ENCODE measurements around the gene RNFT2.

GRCh38 chr12:116794725-116795124 is 56.6 kb downstream of the RNFT2 start:
- TF ChIP-seq CTCF (IDR thresholded peaks at IDR 0.05) (no peak), POLR2A (IDR thresholded peaks at IDR 0.05) (no peak)

All from esophagus squamous epithelium (tissue), 4 donors.